IPS-11a (cell line): ENCODE results near the gene MKNK1.

Experiments
- H3K4me3 ChIP-seq: one replicate; pipeline ENCODE4 v1.5.1; 2013; ENCODE audit warnings: low read depth, low read length, control low read depth

The MKNK1 gene

GRCh38 chr1:46619656-46620258 lies 15.7 kb upstream of the MKNK1 start:
- H3K4me3 ChIP-seq = no peak overlapping the region

- no peak overlapping the region for H3K4me3 ChIP-seq
These were observed 14.8 kb upstream of the MKNK1 start for GRCh38 chr1:46618754-46619415.

- H3K4me3 ChIP-seq = no peak overlapping the region
These were observed 13.8 kb upstream of the MKNK1 start for GRCh38 chr1:46617833-46618232.

GRCh38 chr1:46617108-46617800 lies 13.2 kb upstream of the MKNK1 start:
- H3K4me3 ChIP-seq = peak overlapping the region; percentile 79

DNA sequence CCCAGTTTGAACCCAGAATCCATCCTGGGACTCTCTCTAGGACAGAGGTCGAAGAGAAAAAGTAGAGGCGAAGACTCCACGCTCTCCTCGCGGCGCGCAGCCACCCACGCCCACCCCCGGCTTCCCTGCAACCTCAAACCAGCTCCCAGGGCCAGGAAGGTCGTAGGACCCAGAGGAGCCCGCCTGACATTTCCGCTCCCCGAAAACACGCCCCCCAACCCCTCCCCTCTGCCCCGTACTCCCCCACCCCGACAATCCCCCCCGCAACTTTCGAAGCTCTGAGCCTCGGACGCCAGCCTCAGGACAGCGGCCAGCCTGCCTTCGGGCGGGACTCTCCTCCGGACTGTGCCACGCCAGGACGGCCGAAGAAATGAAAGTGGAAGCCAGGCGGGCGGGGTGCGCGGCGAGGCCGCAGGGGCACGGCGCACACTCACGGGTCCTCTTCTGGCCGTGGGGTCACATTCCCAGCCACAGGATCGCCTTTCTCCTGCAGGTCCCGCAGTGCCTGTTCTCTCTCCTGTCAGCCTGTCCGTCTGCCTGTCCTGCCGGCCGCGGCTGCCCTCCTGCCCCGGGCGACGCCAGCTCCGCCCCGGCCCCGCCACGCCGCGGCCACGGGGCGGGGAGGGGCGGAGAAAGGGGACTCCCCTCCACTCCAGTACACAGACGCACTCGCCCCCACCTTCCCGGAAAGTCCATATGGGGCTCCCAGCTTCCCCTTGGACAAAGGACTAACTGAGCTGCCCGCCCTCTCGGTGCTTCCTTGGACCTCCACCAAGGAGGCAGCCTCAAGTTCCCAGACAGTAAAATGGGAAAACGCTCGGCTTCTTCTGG lies 12.4 kb upstream of the MKNK1 start, which contains the start of gene MOB3C:
Gene MOB3C, minus strand, starts transcription at position 535 of the 831 bp plus-strand sequence. CDS start 3,490 bp downstream, outside the sequence.
- H3K4me3 ChIP-seq = peak within 1 kb of the TSS; percentile 79

GRCh38 chr1:46615735-46616134 lies 11.7 kb upstream of the MKNK1 start:
- H3K4me3 ChIP-seq = no peak overlapping the region

- H3K4me3 ChIP-seq = no peak overlapping the region
These were observed 11.0 kb upstream of the MKNK1 start for GRCh38 chr1:46615088-46615487.

DNA sequence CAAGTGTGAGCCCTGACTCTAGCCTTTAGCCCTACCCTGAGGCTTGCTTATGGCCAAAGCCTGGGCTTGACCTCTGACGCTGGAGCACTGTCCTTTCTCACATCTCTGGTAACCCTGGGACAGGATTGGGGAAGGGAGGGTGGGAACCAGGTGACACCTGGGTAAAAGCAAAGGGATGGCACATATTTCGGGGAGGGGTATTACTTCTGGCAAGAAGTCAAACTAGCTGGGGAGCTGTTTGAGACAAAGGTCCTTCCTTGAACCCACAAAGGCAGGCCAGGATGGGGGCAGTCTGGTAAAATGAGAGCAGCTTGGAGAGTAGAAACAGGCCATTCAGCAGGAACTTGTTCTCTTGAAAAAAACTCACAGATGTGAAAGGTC lies 10.5 kb upstream of the MKNK1 start:
- H3K4me3 ChIP-seq = no peak overlapping the region

DNA sequence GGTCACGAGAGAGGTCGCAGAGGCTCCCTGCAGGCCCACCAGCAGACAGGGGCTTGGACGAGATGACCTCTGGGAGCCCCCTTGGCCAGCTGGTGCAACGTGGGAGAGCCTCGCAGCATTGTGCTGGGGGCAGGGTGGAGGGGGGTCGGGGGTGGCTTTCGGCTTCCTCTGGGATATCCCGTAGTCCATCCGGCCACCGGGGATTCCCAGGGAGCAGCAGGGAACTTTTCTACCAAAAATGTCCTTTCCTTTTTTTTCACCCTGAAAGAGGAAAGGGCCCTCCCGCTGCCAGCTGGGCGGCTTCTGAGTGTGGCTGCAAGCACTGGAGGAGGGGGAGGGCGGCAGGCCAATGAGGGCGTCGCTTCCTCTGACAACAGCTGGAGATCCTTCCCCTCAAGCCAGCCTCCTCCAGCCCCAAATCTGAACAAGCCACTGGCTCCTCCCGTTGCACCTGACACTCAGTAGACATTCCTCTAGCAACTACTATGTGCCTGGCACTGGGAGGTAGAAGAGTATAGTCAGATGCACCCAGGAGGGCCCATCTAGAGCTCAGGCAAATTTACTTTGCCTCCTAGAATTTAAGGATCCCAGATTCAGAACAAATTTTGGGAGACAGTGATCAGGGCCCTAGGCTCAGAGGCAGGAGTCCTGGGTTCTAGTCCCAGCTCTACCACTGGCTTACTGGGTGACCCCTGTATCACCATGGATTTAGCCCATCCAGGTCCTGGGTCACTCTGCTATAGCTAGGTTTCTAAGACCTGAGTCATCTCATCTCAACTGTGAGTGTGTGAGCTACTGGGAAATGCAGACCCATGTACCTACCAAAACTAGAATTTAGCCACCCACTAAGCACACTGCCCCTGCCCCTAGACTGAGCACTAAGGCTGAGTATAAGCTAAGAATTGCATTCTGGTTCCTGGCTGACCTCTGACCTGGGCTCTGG lies 9.9 kb upstream of the MKNK1 start:
- H3K4me3 ChIP-seq = no peak overlapping the region

- H3K4me3 ChIP-seq = no peak overlapping the region
These were observed 9.0 kb upstream of the MKNK1 start for GRCh38 chr1:46612937-46613660.

GRCh38 chr1:46611691-46612221 lies 7.7 kb upstream of the MKNK1 start:
- no peak overlapping the region for H3K4me3 ChIP-seq

GRCh38 chr1:46607345-46608130 lies 3.5 kb upstream of the MKNK1 start:
- H3K4me3 ChIP-seq = no peak overlapping the region

GRCh38 chr1:46606255-46606965 lies 2.3 kb upstream of the MKNK1 start:
- no peak overlapping the region for H3K4me3 ChIP-seq

- H3K4me3 ChIP-seq = no peak overlapping the region
These were observed 1.2 kb upstream of the MKNK1 start for GRCh38 chr1:46605232-46605631.

- peak overlapping the region; percentile 76 for H3K4me3 ChIP-seq
These were observed 599 bp downstream of the MKNK1 start for GRCh38 chr1:46603481-46603857.

DNA sequence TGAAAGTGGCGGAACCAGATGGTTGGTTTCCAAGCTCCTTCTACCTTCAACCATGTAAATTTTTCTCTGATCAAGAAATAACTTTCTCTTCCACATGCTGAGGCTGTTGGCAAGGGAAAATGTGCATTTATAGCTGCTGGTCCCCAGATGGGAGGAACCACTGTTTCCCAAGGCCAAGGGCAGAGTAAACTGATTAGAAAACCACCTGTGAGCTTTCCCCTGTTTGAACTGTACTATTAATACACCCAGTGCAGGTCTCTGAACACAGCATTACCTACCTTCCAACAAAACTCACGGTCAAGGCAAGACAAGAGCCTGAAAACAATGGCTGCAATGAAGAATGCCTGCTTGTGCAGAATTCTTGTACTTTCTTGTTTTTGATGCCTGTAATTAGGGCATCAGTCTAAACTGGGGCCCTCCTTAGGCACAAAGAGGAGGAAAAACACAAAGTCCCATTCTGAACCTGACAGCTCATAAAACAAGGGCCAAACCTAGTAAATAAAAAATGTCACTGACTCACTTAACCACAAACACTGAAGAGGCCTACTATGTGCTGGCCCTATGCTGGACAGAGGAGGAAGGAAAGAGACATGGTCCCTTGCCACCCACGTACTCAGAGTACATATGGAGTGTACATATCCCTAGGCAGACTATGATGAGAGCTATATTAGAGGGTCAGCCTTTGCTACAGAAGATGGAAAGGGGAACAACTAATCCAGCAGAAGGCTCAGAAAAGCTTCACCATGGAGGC lies 2.6 kb downstream of the MKNK1 start:
- no peak overlapping the region for H3K4me3 ChIP-seq
